ENCODE measurements around the gene MYZAP.

DNA sequence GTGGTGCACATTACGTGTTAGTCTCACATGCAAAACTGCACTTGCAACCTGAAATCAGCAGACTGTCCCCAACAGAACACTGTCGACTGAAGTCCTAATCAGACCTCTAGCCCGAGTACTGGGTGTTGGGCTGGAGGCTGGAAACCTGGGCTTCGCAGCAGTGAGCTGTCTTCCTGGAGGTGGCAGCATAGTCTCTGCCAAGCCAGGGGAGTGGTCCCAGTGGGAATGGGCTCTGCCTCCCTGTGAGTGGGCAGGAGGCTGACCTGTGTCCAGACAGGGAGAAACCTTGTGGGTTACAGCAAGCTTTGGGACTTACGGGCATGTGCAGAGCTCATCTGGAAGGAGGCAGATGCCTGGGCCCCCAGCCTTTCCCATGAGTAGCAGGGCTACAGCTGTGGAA lies 38.2 kb upstream of the MYZAP start:
- TF ChIP-seq RFX5 (IDR thresholded peaks at IDR 0.05; ENCODE audit: borderline replicate concordance, low read depth, low read length) (no peak), CEBPB (IDR thresholded peaks at IDR 0.05; ENCODE audit: low read depth, low read length) (no peak), POLR2A (IDR thresholded peaks at IDR 0.05; ENCODE audit: control extremely low read depth in 1 of 2, low read depth in 2 of 2, low read length in 2 of 2) (no peak), JUND (IDR thresholded peaks at IDR 0.05; ENCODE audit: low read length) (no peak), ATF2 (IDR thresholded peaks at IDR 0.05; ENCODE audit: low read length) (no peak)
- TF ChIP-seq, protein P1, sequence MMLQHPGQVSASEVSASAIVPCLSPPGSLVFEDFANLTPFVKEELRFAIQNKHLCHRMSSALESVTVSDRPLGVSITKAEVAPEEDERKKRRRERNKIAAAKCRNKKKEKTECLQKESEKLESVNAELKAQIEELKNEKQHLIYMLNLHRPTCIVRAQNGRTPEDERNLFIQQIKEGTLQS (IDR thresholded peaks at IDR 0.05; ENCODE audit: insufficient read depth, low read depth, low read length): no peak
- TF ChIP-seq, protein P2, sequence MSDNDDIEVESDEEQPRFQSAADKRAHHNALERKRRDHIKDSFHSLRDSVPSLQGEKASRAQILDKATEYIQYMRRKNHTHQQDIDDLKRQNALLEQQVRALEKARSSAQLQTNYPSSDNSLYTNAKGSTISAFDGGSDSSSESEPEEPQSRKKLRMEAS (IDR thresholded peaks at IDR 0.05): no peak
- TF ChIP-seq, protein P3, sequence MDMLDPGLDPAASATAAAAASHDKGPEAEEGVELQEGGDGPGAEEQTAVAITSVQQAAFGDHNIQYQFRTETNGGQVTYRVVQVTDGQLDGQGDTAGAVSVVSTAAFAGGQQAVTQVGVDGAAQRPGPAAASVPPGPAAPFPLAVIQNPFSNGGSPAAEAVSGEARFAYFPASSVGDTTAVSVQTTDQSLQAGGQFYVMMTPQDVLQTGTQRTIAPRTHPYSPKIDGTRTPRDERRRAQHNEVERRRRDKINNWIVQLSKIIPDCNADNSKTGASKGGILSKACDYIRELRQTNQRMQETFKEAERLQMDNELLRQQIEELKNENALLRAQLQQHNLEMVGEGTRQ (IDR thresholded peaks at IDR 0.05; ENCODE audit: low read length): no peak
- TF ChIP-seq, protein P4, sequence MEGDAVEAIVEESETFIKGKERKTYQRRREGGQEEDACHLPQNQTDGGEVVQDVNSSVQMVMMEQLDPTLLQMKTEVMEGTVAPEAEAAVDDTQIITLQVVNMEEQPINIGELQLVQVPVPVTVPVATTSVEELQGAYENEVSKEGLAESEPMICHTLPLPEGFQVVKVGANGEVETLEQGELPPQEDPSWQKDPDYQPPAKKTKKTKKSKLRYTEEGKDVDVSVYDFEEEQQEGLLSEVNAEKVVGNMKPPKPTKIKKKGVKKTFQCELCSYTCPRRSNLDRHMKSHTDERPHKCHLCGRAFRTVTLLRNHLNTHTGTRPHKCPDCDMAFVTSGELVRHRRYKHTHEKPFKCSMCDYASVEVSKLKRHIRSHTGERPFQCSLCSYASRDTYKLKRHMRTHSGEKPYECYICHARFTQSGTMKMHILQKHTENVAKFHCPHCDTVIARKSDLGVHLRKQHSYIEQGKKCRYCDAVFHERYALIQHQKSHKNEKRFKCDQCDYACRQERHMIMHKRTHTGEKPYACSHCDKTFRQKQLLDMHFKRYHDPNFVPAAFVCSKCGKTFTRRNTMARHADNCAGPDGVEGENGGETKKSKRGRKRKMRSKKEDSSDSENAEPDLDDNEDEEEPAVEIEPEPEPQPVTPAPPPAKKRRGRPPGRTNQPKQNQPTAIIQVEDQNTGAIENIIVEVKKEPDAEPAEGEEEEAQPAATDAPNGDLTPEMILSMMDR (IDR thresholded peaks at IDR 0.05; ENCODE audit: control extremely low read depth in 1 of 3, insufficient read depth in 1 of 3, low read depth in 1 of 3, low read length in 3 of 3): peak; percentile 28 to 54 (median 47); a peak in 3 of 4 replicates

All from H1 (cell line).